C4-2B (cell line): ENCODE data around the gene CAMTA1.

Experiments
- CTCF ChIP-seq: fragments of 450-650 bp; conservative IDR thresholded peaks from 2 replicates; pipeline ENCODE4 v1.5.1; 2017; ENCODE audit warnings: mild to moderate bottlenecking
- ZFX ChIP-seq: fragments of 450-650 bp; IDR thresholded peaks from 2 replicates; pipeline ENCODE4 v1.6.1; 2017

- TF ChIP-seq CTCF: no peak
- TF ChIP-seq ZFX: no peak
Observed at GRCh38 chr1:6799499-6799898, 14.2 kb downstream of the CAMTA1 start.
